Stimulated activated CD8-positive, alpha-beta memory T cell treated with anti-CD3 and anti-CD28 coated beads, Interleukin-7, amount 100 ng/mL, for 48 hours (primary cell): ENCODE data around the gene CD164L2.
"Not testable (repeated sequence)": the region's sequence is repeated elsewhere in the genome, so short reads cannot be mapped to it uniquely, and the experiment has no call there.

ENCODE experiments used
- DNase-seq, 2 donors: peaks; one replicate each; pipeline ENCODE4 v3.0.0-alpha.2; 2020; ENCODE audit warnings: low read depth in 1 of 2; ENCODE audit errors: extremely low read depth in 1 of 2

The CD164L2 gene

GRCh38 chr1:27383039-27383605 lies at the start of gene CD164L2:
TSS of gene CD164L2 (minus strand) at chr1:27383333. CDS start at chr1:27383239, 94 bp downstream.
- DNase-seq: no peak

- DNase-seq: not testable (repeated sequence)
Observed at GRCh38 chr1:27432725-27433124, 49.6 kb upstream of the CD164L2 start.

- DNase-seq: no peak
Observed at GRCh38 chr1:27431601-27431940, 48.4 kb upstream of the CD164L2 start.

- DNase-seq: no peak
Observed at GRCh38 chr1:27430903-27431600, 47.9 kb upstream of the CD164L2 start.

- DNase-seq: no peak
Observed at GRCh38 chr1:27429029-27429425, 45.9 kb upstream of the CD164L2 start.

GRCh38 chr1:27428316-27429028 lies 45.3 kb upstream of the CD164L2 start:
- DNase-seq: no peak

- no peak for DNase-seq
Observed at GRCh38 chr1:27427816-27428315, 44.7 kb upstream of the CD164L2 start.

- DNase-seq: no peak
Observed at GRCh38 chr1:27427329-27427728, 44.2 kb upstream of the CD164L2 start.

- DNase-seq: no peak
Observed at GRCh38 chr1:27423709-27424108, 40.6 kb upstream of the CD164L2 start.

GRCh38 chr1:27418326-27419185 lies 35.4 kb upstream of the CD164L2 start:
- DNase-seq: peak; percentile 33 to 67

GRCh38 chr1:27417713-27418112 lies 34.6 kb upstream of the CD164L2 start:
- DNase-seq: no peak

GRCh38 chr1:27416387-27417111 lies 33.4 kb upstream of the CD164L2 start:
- peak in 1 of 2 donors; percentile 23 for DNase-seq

GRCh38 chr1:27414091-27414490 lies 31.0 kb upstream of the CD164L2 start:
- no peak for DNase-seq

- DNase-seq: no peak
Observed at GRCh38 chr1:27413004-27413403, 29.9 kb upstream of the CD164L2 start.

GRCh38 chr1:27412502-27412901 lies 29.4 kb upstream of the CD164L2 start:
- no peak for DNase-seq

- no peak for DNase-seq
Observed at GRCh38 chr1:27410709-27411108, 27.6 kb upstream of the CD164L2 start.

GRCh38 chr1:27409669-27410068 lies 26.5 kb upstream of the CD164L2 start:
- DNase-seq: no peak

GRCh38 chr1:27408151-27408550 lies 25.0 kb upstream of the CD164L2 start:
- no peak for DNase-seq

GRCh38 chr1:27406791-27407190 lies 23.7 kb upstream of the CD164L2 start:
- not testable (repeated sequence) for DNase-seq

GRCh38 chr1:27406362-27406680 lies 23.2 kb upstream of the CD164L2 start:
- no peak for DNase-seq
